ENCODE data around the gene SAMD9L.

Gene SAMD9L

GRCh38 chr7:93178213-93178612, 30.0 kb upstream of the SAMD9L start:
- H3K4me3 ChIP-seq (ENCODE audit: low read length): no peak overlapping the region
- TF ChIP-seq CTCF (conservative IDR thresholded peaks at IDR 0.05; ENCODE audit: low read depth, low read length): no peak
- DNase-seq (ENCODE audit: low read depth): no peak

GRCh38 chr7:93176992-93177580, 28.9 kb upstream of the SAMD9L start:
- H3K4me3 ChIP-seq (ENCODE audit: low read length): no peak overlapping the region
- TF ChIP-seq CTCF (conservative IDR thresholded peaks at IDR 0.05; ENCODE audit: low read depth, low read length): no peak
- DNase-seq (ENCODE audit: low read depth): no peak

- no peak overlapping the region for H3K4me3 ChIP-seq (ENCODE audit: low read length)
- no peak for TF ChIP-seq CTCF (conservative IDR thresholded peaks at IDR 0.05; ENCODE audit: low read depth, low read length)
- no peak for DNase-seq (ENCODE audit: low read depth)
These were observed 27.0 kb upstream of the SAMD9L start for GRCh38 chr7:93175219-93175618.

GRCh38 chr7:93172683-93173082, 24.5 kb upstream of the SAMD9L start:
- TF ChIP-seq CTCF (conservative IDR thresholded peaks at IDR 0.05; ENCODE audit: low read depth, low read length): no peak
- no peak overlapping the region for H3K4me3 ChIP-seq (ENCODE audit: low read length)

GRCh38 chr7:93171606-93172226, 23.5 kb upstream of the SAMD9L start:
- no peak overlapping the region for H3K4me3 ChIP-seq (ENCODE audit: low read length)
- no peak for DNase-seq (ENCODE audit: low read depth)
- no peak for TF ChIP-seq CTCF (conservative IDR thresholded peaks at IDR 0.05; ENCODE audit: low read depth, low read length)

More at GRCh38 chr7:93172683-93173082, 24.5 kb upstream of the SAMD9L start:
- no peak for DNase-seq (ENCODE audit: low read depth)

- DNase-seq (ENCODE audit: low read depth): no peak
- no peak for TF ChIP-seq CTCF (conservative IDR thresholded peaks at IDR 0.05; ENCODE audit: low read depth, low read length)
- H3K4me3 ChIP-seq (ENCODE audit: low read length): no peak overlapping the region
These were observed 17.3 kb upstream of the SAMD9L start for GRCh38 chr7:93165447-93165846.

- no peak overlapping the region for H3K4me3 ChIP-seq (ENCODE audit: low read length)
- DNase-seq (ENCODE audit: low read depth): no peak
- TF ChIP-seq CTCF (conservative IDR thresholded peaks at IDR 0.05; ENCODE audit: low read depth, low read length): no peak
These were observed 16.6 kb upstream of the SAMD9L start for GRCh38 chr7:93164766-93165165.
